Ascending aorta (tissue), 2 donors: Measurements from ENCODE around the gene LINC00305. TPM values are rescaled to one million over a fixed set of nuclear protein-coding genes. Genes with fewer than 3 reads are reported as not detected.

ENCODE experiments used
- DNase-seq, 2 donors: peaks; one replicate each; pipeline ENCODE4 v3.0.0-alpha.2; 2019; ENCODE audit warnings: low spot score in 2 of 2
- H3K27ac ChIP-seq, 2 donors: fragments of 200-600 bp; sonication (generic); one replicate each; pipeline ENCODE4 v1.5.1; 2016 to 2017; ENCODE audit warnings: mild to moderate bottlenecking in 1 of 2
- H3K27me3 ChIP-seq: fragments of 200-600 bp; sonication (generic); one replicate; pipeline ENCODE4 v1.5.1; 2017
- H3K36me3 ChIP-seq, 2 donors: fragments of 200-600 bp; sonication (generic); one replicate each; pipeline ENCODE4 v1.5.1; 2016
- H3K4me1 ChIP-seq, 2 donors: fragments of 200-600 bp; sonication (generic); one replicate each; pipeline ENCODE4 v1.5.1; 2016 to 2017; ENCODE audit warnings: mild to moderate bottlenecking in 1 of 2
- H3K4me3 ChIP-seq, 2 donors: fragments of 200-600 bp; sonication (generic); one replicate each; pipeline ENCODE4 v1.5.1; 2016 to 2017; ENCODE audit warnings: mild to moderate bottlenecking in 1 of 2
- H3K9me3 ChIP-seq, 2 donors: fragments of 200-600 bp; sonication (generic); one replicate each; pipeline ENCODE4 v1.5.1; 2016
- CTCF ChIP-seq, 3 experiments: fragments of 200-600 bp in 2 of 3; fragments of 450-650 bp in 1 of 3; sonication (generic) in 2 of 3; IDR thresholded peaks; one replicate each; pipeline ENCODE4 v1.5.1; 2016 to 2019; ENCODE audit warnings: antibody characterized with exemption in 3 of 3, mild to moderate bottlenecking in 1 of 3, moderate library complexity in 1 of 3
- intact Hi-C: fragments of 100-400 bp; cut with DNase I; formaldehyde crosslinking; loops from one replicate; pipeline ENCODE4 v1.15.1; 2023
- total RNA-seq: library from RNA; depleted of rRNA; stranded (reverse); fragments of >200 nt; gene quantifications from one replicate; pipeline ENCODE4 v1.1.0, GENCODE V29; 2016

Gene LINC00305
- total RNA-seq, 1 donor from 2014 or later, result not detected

GRCh38 chr18:64115881-64116280 lies 33.0 kb downstream of the LINC00305 start:
- no peak for TF ChIP-seq CTCF (IDR thresholded peaks at IDR 0.05)
- intact Hi-C loops, result no loop called here
- no peaks in the 10 kb centered on the region for H3K9me3 ChIP-seq
- H3K27me3 ChIP-seq, result no peaks in the 10 kb centered on the region
- no peaks in the 10 kb centered on the region for H3K36me3 ChIP-seq
- DNase-seq, result no peak
- H3K27ac ChIP-seq, result no peak overlapping the region
- no peaks in the 10 kb centered on the region for H3K4me1 ChIP-seq
- no peak overlapping the region for H3K4me3 ChIP-seq

- no peak for TF ChIP-seq CTCF (IDR thresholded peaks at IDR 0.05)
- no peak overlapping the region for H3K4me3 ChIP-seq
- no peaks in the 10 kb centered on the region for H3K27me3 ChIP-seq
- no peaks in the 10 kb centered on the region for H3K9me3 ChIP-seq
- intact Hi-C loops, result no loop called here
- no peaks in the 10 kb centered on the region for H3K4me1 ChIP-seq
- no peaks in the 10 kb centered on the region for H3K36me3 ChIP-seq
- no peak for DNase-seq
- H3K27ac ChIP-seq, result no peak overlapping the region
These were observed 36.9 kb downstream of the LINC00305 start for GRCh38 chr18:64111950-64112349.

GRCh38 chr18:64110692-64111480 lies 38.0 kb downstream of the LINC00305 start:
- Histone ChIP-seq H3K27ac (no peak overlapping the region), H3K4me3 (no peak overlapping the region), H3K36me3 (no peaks in the 10 kb centered on the region), H3K4me1 (no peaks in the 10 kb centered on the region), H3K27me3 (no peaks in the 10 kb centered on the region), H3K9me3 (no peaks in the 10 kb centered on the region)
- intact Hi-C loops, result no loop called here
- no peak for TF ChIP-seq CTCF (IDR thresholded peaks at IDR 0.05)
- DNase-seq, result no peak

GRCh38 chr18:64103986-64104385 lies 44.9 kb downstream of the LINC00305 start:
- intact Hi-C loops, result no loop called here

GRCh38 chr18:64100116-64100922 lies 48.6 kb downstream of the LINC00305 start:
- Histone ChIP-seq H3K9me3 (no peaks in the 10 kb centered on the region), H3K27me3 (no peaks in the 10 kb centered on the region), H3K4me1 (no peaks in the 10 kb centered on the region), H3K4me3 (no peak overlapping the region), H3K36me3 (no peaks in the 10 kb centered on the region), H3K27ac (no peak overlapping the region)
- TF ChIP-seq CTCF (IDR thresholded peaks at IDR 0.05), result no peak
- intact Hi-C loops, result no loop called here
- no peak for DNase-seq

More at GRCh38 chr18:64103986-64104385, 44.9 kb downstream of the LINC00305 start:
- H3K4me3 ChIP-seq, result no peak overlapping the region
- H3K4me1 ChIP-seq, result no peaks in the 10 kb centered on the region
- no peak for DNase-seq
- H3K27ac ChIP-seq, result no peak overlapping the region
- H3K36me3 ChIP-seq, result no peaks in the 10 kb centered on the region
- no peaks in the 10 kb centered on the region for H3K9me3 ChIP-seq
- TF ChIP-seq CTCF (IDR thresholded peaks at IDR 0.05), result no peak
- H3K27me3 ChIP-seq, result no peaks in the 10 kb centered on the region
